ENCODE results near the gene TRIM32.

The TRIM32 gene

DNA sequence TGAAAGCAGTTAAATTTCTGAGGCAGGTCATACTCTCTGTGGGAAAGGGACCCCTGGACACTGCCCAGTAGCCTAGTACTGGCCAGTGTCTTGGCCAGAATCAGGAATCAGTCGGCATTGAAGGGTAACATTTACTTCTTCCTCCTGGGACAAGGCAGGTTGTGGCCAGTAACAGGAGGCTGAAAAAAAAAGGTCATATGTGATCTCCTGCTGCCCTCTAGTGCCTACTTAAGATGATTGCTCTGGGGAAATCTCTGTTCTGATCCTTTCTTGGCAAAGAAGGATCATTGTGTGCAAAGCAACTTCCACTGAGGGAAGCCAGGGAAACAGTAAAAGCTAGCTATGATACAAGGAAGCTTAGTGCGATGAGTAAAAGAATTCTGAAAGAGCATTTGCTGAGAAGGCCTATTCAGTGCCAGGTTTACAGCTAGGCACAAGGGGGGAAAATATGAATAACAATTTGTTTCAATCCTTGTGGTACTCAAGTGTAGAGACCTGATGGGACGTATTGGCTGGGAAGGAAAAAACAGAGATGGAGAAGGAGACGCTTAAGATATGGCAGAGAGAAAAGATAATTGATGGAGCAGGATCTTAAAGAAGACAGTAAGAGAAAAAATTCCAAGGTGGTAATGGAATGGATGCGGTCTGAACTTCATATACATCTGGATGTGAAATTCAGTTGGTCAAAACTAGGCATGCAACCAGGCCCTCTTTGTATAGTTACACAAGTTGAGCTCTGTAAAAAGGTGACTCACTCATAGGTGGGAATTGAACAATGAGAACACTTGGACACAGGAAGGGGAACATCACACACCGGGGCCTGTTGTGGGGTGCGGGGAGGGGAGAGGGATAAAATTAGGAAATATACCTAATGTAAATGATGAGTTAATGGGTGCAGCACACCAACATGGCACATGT is 25.8 kb upstream of the TRIM32 start:
- no peaks in the 10 kb centered on the region for H3K79me1 ChIP-seq (replicated peaks; ENCODE audit: low read length, poor library complexity, severe bottlenecking)
- H2BK5ac ChIP-seq (ENCODE audit: low read depth, low read length, poor library complexity, severe bottlenecking): no peak overlapping the region
- H3K9me3 ChIP-seq (ENCODE audit: control insufficient read depth, low read length): no peaks in the 10 kb centered on the region
- no peak overlapping the region for H4K91ac ChIP-seq (ENCODE audit: low read length)
- H3K4me2 ChIP-seq (ENCODE audit: low read length, poor library complexity, severe bottlenecking): no peak overlapping the region
- H3K18ac ChIP-seq (ENCODE audit: low read depth in 1 of 2, low read length in 2 of 2): no peak overlapping the region
- H2BK12ac ChIP-seq (ENCODE audit: low read length in 2 of 2): peak overlapping the region in 1 of 2 experiments; percentile 7
- no peak overlapping the region for H3K27ac ChIP-seq (ENCODE audit: low read length, poor library complexity, severe bottlenecking)
- H3K4me1 ChIP-seq (ENCODE audit: control insufficient read depth, insufficient read depth, low read depth, low read length): no peaks in the 10 kb centered on the region
- peak overlapping the region; percentile 60 for H2AFZ ChIP-seq (ENCODE audit: low read depth, low read length)
- H3K14ac ChIP-seq (ENCODE audit: low read length in 2 of 2): no peak overlapping the region
- H2BK15ac ChIP-seq (ENCODE audit: low read depth, poor library complexity, severe bottlenecking): no peak overlapping the region
- DNase-seq: peak; percentile 75
- no peak overlapping the region for H3K4ac ChIP-seq (ENCODE audit: low read depth in 1 of 2, low read length in 2 of 2)
- no peak overlapping the region for H3K4me3 ChIP-seq (ENCODE audit: insufficient read depth in 1 of 2, low read depth in 1 of 2, low read length in 2 of 2)
- no peaks in the 10 kb centered on the region for H3K36me3 ChIP-seq (ENCODE audit: control insufficient read depth in 1 of 2, insufficient read depth in 2 of 2, low read depth in 1 of 2, low read length in 2 of 2)
- no peak overlapping the region for H2AK5ac ChIP-seq (ENCODE audit: low read length, severe bottlenecking)
- WGBS: 70% methylated on average over 7 of the region's 7 CpGs
- no peak overlapping the region for H4K8ac ChIP-seq (ENCODE audit: low read length)
- H3K27me3 ChIP-seq (ENCODE audit: control insufficient read depth in 1 of 2, insufficient read depth in 1 of 2, low read length in 2 of 2): no peaks in the 10 kb centered on the region
- H2BK120ac ChIP-seq (ENCODE audit: low read depth, low read length): no peak overlapping the region
- peak overlapping the region; percentile 50 for H3K9ac ChIP-seq (ENCODE audit: low read length)
- H3K23ac ChIP-seq (ENCODE audit: low read length in 2 of 2): no peak overlapping the region

DNA sequence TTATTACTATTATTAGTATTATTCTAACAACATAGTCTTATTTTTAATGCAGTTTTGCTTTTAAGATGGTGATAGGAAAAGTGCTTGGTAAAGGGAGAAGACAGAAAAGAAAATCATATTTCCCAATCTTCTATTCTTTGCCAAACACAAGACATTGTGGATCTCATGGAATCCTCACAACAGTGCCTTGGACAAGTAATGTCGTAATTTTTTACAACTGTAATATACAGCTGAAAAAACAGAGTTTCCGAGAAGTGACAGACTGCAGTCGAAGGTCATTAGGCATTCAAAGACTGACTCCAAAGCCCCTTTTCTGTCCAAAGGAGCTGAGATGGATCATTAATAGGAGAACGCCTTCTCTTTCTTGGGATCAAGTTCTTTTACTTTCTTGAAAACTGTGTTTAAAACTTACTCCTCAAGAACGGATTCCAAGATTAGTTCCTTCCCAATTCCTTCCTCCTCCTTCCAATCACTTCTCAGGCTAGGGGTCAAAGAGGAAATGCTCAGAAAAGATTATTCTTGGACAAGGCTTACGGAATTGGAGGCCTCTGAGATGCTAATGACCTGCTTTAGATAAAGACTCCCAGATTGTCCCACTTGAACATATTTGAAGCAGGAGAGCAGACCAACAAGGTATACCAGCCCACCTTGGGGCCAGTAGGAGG is 24.3 kb upstream of the TRIM32 start:
- Histone ChIP-seq H3K4me2 (ENCODE audit: low read length, poor library complexity, severe bottlenecking) (no peak overlapping the region), H2BK120ac (ENCODE audit: low read depth, low read length) (no peak overlapping the region), H3K4me3 (ENCODE audit: insufficient read depth in 1 of 2, low read depth in 1 of 2, low read length in 2 of 2) (no peak overlapping the region), H3K14ac (ENCODE audit: low read length in 2 of 2) (no peak overlapping the region), H4K8ac (ENCODE audit: low read length) (no peak overlapping the region), H3K4ac (ENCODE audit: low read depth in 1 of 2, low read length in 2 of 2) (no peak overlapping the region), H3K4me1 (ENCODE audit: control insufficient read depth, insufficient read depth, low read depth, low read length) (no peaks in the 10 kb centered on the region), H2AK5ac (ENCODE audit: low read length, severe bottlenecking) (no peak overlapping the region), H3K36me3 (ENCODE audit: control insufficient read depth in 1 of 2, insufficient read depth in 2 of 2, low read depth in 1 of 2, low read length in 2 of 2) (no peaks in the 10 kb centered on the region), H2BK15ac (ENCODE audit: low read depth, poor library complexity, severe bottlenecking) (no peak overlapping the region), H3K9ac (ENCODE audit: low read length) (peak overlapping the region; percentile 38), H3K18ac (ENCODE audit: low read depth in 1 of 2, low read length in 2 of 2) (no peak overlapping the region), H2BK12ac (ENCODE audit: low read length in 2 of 2) (no peak overlapping the region), H3K23ac (ENCODE audit: low read length in 2 of 2) (no peak overlapping the region), H3K9me3 (ENCODE audit: control insufficient read depth, low read length) (no peaks in the 10 kb centered on the region), H2BK5ac (ENCODE audit: low read depth, low read length, poor library complexity, severe bottlenecking) (no peak overlapping the region), H3K27me3 (ENCODE audit: control insufficient read depth in 1 of 2, insufficient read depth in 1 of 2, low read length in 2 of 2) (no peaks in the 10 kb centered on the region), H3K79me1 (replicated peaks; ENCODE audit: low read length, poor library complexity, severe bottlenecking) (no peaks in the 10 kb centered on the region), H4K91ac (ENCODE audit: low read length) (no peak overlapping the region), H3K27ac (ENCODE audit: low read length, poor library complexity, severe bottlenecking) (no peak overlapping the region), H2AFZ (ENCODE audit: low read depth, low read length) (no peak overlapping the region)
- 85% methylated on average over 6 of the region's 6 CpGs for WGBS
- no peak for DNase-seq

DNA sequence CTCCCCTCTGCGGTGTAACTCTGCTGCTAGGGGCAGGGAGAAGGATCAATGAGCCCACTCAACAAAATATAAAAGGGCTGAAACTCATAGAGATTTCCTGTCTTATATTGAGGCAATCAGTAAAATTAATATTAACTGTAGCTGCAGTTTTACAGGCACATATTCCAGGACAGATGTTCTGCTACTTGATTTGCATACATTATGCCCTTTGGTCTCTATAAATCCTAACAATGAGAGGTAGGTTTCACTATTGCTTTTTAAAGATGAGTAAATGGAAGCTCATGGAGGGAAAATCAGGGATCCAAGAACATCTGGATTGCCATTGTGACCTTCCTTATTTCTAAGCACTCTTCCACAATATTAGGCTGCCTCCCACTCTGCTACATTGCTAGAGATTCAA is 23.5 kb upstream of the TRIM32 start:
- H3K14ac ChIP-seq (ENCODE audit: low read length in 2 of 2): no peak overlapping the region
- no peaks in the 10 kb centered on the region for H3K4me1 ChIP-seq (ENCODE audit: control insufficient read depth, insufficient read depth, low read depth, low read length)
- no peak overlapping the region for H3K18ac ChIP-seq (ENCODE audit: low read depth in 1 of 2, low read length in 2 of 2)
- peak overlapping the region; percentile 38 for H3K9ac ChIP-seq (ENCODE audit: low read length)
- no peak overlapping the region for H3K4ac ChIP-seq (ENCODE audit: low read depth in 1 of 2, low read length in 2 of 2)
- H4K8ac ChIP-seq (ENCODE audit: low read length): no peak overlapping the region
- WGBS: 88% methylated on average over 1 of the region's 1 CpG
- H3K27me3 ChIP-seq (ENCODE audit: control insufficient read depth in 1 of 2, insufficient read depth in 1 of 2, low read length in 2 of 2): no peaks in the 10 kb centered on the region
- no peak overlapping the region for H3K4me3 ChIP-seq (ENCODE audit: insufficient read depth in 1 of 2, low read depth in 1 of 2, low read length in 2 of 2)
- no peaks in the 10 kb centered on the region for H3K79me1 ChIP-seq (replicated peaks; ENCODE audit: low read length, poor library complexity, severe bottlenecking)
- H3K23ac ChIP-seq (ENCODE audit: low read length in 2 of 2): no peak overlapping the region
- H4K91ac ChIP-seq (ENCODE audit: low read length): no peak overlapping the region
- no peak overlapping the region for H2AFZ ChIP-seq (ENCODE audit: low read depth, low read length)
- no peaks in the 10 kb centered on the region for H3K36me3 ChIP-seq (ENCODE audit: control insufficient read depth in 1 of 2, insufficient read depth in 2 of 2, low read depth in 1 of 2, low read length in 2 of 2)
- no peak overlapping the region for H2BK5ac ChIP-seq (ENCODE audit: low read depth, low read length, poor library complexity, severe bottlenecking)
- no peak overlapping the region for H2AK5ac ChIP-seq (ENCODE audit: low read length, severe bottlenecking)
- H2BK12ac ChIP-seq (ENCODE audit: low read length in 2 of 2): no peak overlapping the region
- no peak overlapping the region for H3K27ac ChIP-seq (ENCODE audit: low read length, poor library complexity, severe bottlenecking)
- no peak for DNase-seq
- no peak overlapping the region for H2BK120ac ChIP-seq (ENCODE audit: low read depth, low read length)
- H3K9me3 ChIP-seq (ENCODE audit: control insufficient read depth, low read length): no peaks in the 10 kb centered on the region
- no peak overlapping the region for H3K4me2 ChIP-seq (ENCODE audit: low read length, poor library complexity, severe bottlenecking)
- no peak overlapping the region for H2BK15ac ChIP-seq (ENCODE audit: low read depth, poor library complexity, severe bottlenecking)

DNA sequence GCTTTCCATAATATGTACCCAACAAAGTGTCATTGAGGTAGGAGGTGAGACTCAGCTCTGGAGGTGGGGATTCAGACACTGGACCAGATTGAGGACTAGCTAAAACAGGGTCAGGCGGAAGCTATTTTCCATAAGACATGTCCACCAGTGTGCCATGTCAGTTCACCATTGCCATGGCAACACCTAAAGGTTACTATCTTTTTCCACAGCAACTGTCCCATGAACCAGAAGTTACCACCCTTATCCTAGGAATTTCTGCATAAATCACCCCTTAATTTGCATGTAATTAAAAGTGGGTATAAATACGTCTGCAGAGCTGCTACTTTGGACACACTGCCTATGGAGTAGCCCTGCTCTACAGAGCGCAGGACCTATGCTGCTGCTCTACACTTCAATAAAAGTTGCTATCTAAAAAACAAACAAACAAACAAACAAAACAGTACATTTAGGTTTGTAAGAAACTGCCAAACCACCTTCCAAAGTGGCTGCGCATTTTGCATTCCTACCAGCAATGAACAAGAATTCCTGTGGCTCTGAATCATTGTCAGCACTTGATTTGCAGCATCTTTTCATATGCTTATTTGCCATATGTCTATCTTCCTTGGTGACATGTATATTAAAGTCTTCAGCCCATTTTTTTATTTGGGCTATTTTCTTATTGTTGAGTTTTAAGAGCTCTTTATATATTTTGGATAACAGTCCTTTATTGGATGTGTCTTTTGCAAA is 18.0 kb upstream of the TRIM32 start:
- Histone ChIP-seq H2BK5ac (ENCODE audit: low read depth, low read length, poor library complexity, severe bottlenecking) (no peak overlapping the region), H3K9ac (ENCODE audit: low read length) (no peak overlapping the region), H3K9me3 (ENCODE audit: control insufficient read depth, low read length) (peaks cover 17% of the 10 kb centered on the region), H3K4ac (ENCODE audit: low read depth in 1 of 2, low read length in 2 of 2) (no peak overlapping the region), H4K91ac (ENCODE audit: low read length) (no peak overlapping the region), H2BK15ac (ENCODE audit: low read depth, poor library complexity, severe bottlenecking) (no peak overlapping the region), H3K4me3 (ENCODE audit: insufficient read depth in 1 of 2, low read depth in 1 of 2, low read length in 2 of 2) (no peak overlapping the region), H3K79me1 (replicated peaks; ENCODE audit: low read length, poor library complexity, severe bottlenecking) (no peaks in the 10 kb centered on the region), H3K4me1 (ENCODE audit: control insufficient read depth, insufficient read depth, low read depth, low read length) (no peaks in the 10 kb centered on the region), H3K4me2 (ENCODE audit: low read length, poor library complexity, severe bottlenecking) (no peak overlapping the region), H2BK120ac (ENCODE audit: low read depth, low read length) (no peak overlapping the region), H2BK12ac (ENCODE audit: low read length in 2 of 2) (no peak overlapping the region), H3K36me3 (ENCODE audit: control insufficient read depth in 1 of 2, insufficient read depth in 2 of 2, low read depth in 1 of 2, low read length in 2 of 2) (no peaks in the 10 kb centered on the region), H3K18ac (ENCODE audit: low read depth in 1 of 2, low read length in 2 of 2) (no peak overlapping the region), H4K8ac (ENCODE audit: low read length) (no peak overlapping the region), H3K23ac (ENCODE audit: low read length in 2 of 2) (no peak overlapping the region), H2AFZ (ENCODE audit: low read depth, low read length) (no peak overlapping the region), H2AK5ac (ENCODE audit: low read length, severe bottlenecking) (no peak overlapping the region), H3K14ac (ENCODE audit: low read length in 2 of 2) (peak overlapping the region in 1 of 2 experiments; percentile 29), H3K27ac (ENCODE audit: low read length, poor library complexity, severe bottlenecking) (no peak overlapping the region), H3K27me3 (ENCODE audit: control insufficient read depth in 1 of 2, insufficient read depth in 1 of 2, low read length in 2 of 2) (no peaks in the 10 kb centered on the region)
- no peak for DNase-seq
- 89% methylated on average over 4 of the region's 4 CpGs for WGBS
